OCI-LY7 (cell line): ENCODE results near the gene MGMT.

ENCODE experiments used
- CTCF ChIP-seq: fragments of 200-600 bp; sonication (generic); conservative IDR thresholded peaks from 2 replicates; pipeline ENCODE4 v1.5.1; 2014; ENCODE audit warnings: mild to moderate bottlenecking, antibody characterized with exemption, low read length, moderate library complexity, mixed read lengths
- EZH2phosphoT487 ChIP-seq: fragments of 200-600 bp; sonication (generic); IDR thresholded peaks from 2 replicates; pipeline ENCODE4 v1.6.1; 2018; ENCODE audit warnings: low read depth, borderline replicate concordance, mild to moderate bottlenecking, mixed run types, antibody characterized with exemption, low read length, moderate library complexity, mixed read lengths

- TF ChIP-seq CTCF = no peak
- TF ChIP-seq EZH2phosphoT487 = no peak
These were observed 317.9 kb downstream of the MGMT start for GRCh38 chr10:129784891-129785290.
